OCI-LY7 (cell line): ENCODE measurements around the gene CXCL11. TPM values are rescaled to one million over a fixed set of nuclear protein-coding genes. Genes with fewer than 3 reads are reported as not detected.

Source experiments
- BruUV-seq: library from RNA; stranded (reverse); fragments of 400-500 nt; replicated peaks from 2 replicates; lab custom pipeline; 2021; lab: Mats Ljungman, UMichigan
- CTCF ChIA-PET: fragments of 300-600 bp; sonication (Branson Sonifier 250); formaldehyde crosslinking; loops from one replicate; lab custom pipeline; 2022; ENCODE audit warnings: antibody characterized with exemption; ENCODE audit not compliant: unreplicated experiment; lab: Charles Lee
- POLR2A ChIA-PET: fragments of 300-600 bp; sonication (Branson Sonifier 250); formaldehyde crosslinking; loops from one replicate; lab custom pipeline; 2022; ENCODE audit warnings: antibody characterized with exemption; lab: Charles Lee
- DNase-seq: peaks from one replicate; pipeline ENCODE4 v3.0.0-alpha.2; 2015; ENCODE audit warnings: low spot score
- H2AFZ ChIP-seq: fragments of 200-600 bp; sonication (generic), shearing (Covaris generic); 2 replicates; pipeline ENCODE4 v1.6.1; 2014; ENCODE audit warnings: mild to moderate bottlenecking, antibody characterized with exemption, low read length, moderate library complexity
- H3K27ac ChIP-seq: fragments of 200-600 bp; sonication (generic); 2 replicates; pipeline ENCODE4 v1.5.1; 2014; ENCODE audit warnings: mixed run types, low read depth, mild to moderate bottlenecking, moderate library complexity, low read length, inconsistent platforms; ENCODE audit not compliant: poor library complexity, severe bottlenecking
- H3K36me3 ChIP-seq: fragments of 200-600 bp; sonication (generic); 2 replicates; pipeline ENCODE4 v1.6.1; 2014; ENCODE audit warnings: mild to moderate bottlenecking, antibody characterized with exemption, low read length, moderate library complexity, mixed read lengths; ENCODE audit not compliant: insufficient read depth
- H3K4me1 ChIP-seq: fragments of 200-600 bp; sonication (generic); 2 replicates; pipeline ENCODE4 v1.5.1; 2014; ENCODE audit warnings: mild to moderate bottlenecking, low read length; ENCODE audit not compliant: insufficient read depth, poor library complexity, severe bottlenecking
- H3K4me2 ChIP-seq: fragments of 200-600 bp; sonication (generic); 2 replicates; pipeline ENCODE4 v1.6.1; 2014; ENCODE audit warnings: mild to moderate bottlenecking, low read length
- H3K4me3 ChIP-seq: fragments of 200-600 bp; sonication (generic); 2 replicates; pipeline ENCODE4 v1.5.1; 2014; ENCODE audit warnings: mild to moderate bottlenecking, low read depth, low read length; ENCODE audit not compliant: poor library complexity, severe bottlenecking
- H3K79me2 ChIP-seq: fragments of 200-600 bp; sonication (generic); 2 replicates; pipeline ENCODE4 v1.6.1; 2016; ENCODE audit warnings: low read depth, mild to moderate bottlenecking, low read length, moderate library complexity, mixed read lengths; ENCODE audit not compliant: insufficient read depth
- H3K9me2 ChIP-seq: fragments of 200-600 bp; sonication (generic); 2 replicates; pipeline ENCODE4 v1.6.1; 2016; ENCODE audit warnings: mild to moderate bottlenecking, low read length, mixed read lengths; ENCODE audit not compliant: insufficient read depth
- H3K9me3 ChIP-seq: fragments of 200-600 bp; sonication (generic); 2 replicates; pipeline ENCODE4 v1.6.1; 2014; ENCODE audit warnings: mild to moderate bottlenecking, mixed run types, low read length, mixed read lengths
- H4K20me1 ChIP-seq: fragments of 200-600 bp; sonication (generic); 2 replicates; pipeline ENCODE4 v1.6.1; 2014; ENCODE audit warnings: mild to moderate bottlenecking, antibody characterized with exemption, low read length, moderate library complexity, mixed read lengths; ENCODE audit not compliant: insufficient read depth
- CTCF ChIP-seq: fragments of 200-600 bp; sonication (generic); conservative IDR thresholded peaks from 2 replicates; pipeline ENCODE4 v1.5.1; 2014; ENCODE audit warnings: mild to moderate bottlenecking, antibody characterized with exemption, low read length, moderate library complexity, mixed read lengths
- EZH2phosphoT487 ChIP-seq: fragments of 200-600 bp; sonication (generic); IDR thresholded peaks from 2 replicates; pipeline ENCODE4 v1.6.1; 2018; ENCODE audit warnings: low read depth, borderline replicate concordance, mild to moderate bottlenecking, mixed run types, antibody characterized with exemption, low read length, moderate library complexity, mixed read lengths
- intact Hi-C: fragments of 100-400 bp; cut with micrococcal nuclease; formaldehyde crosslinking; loops from one replicate; pipeline ENCODE4 v1.10.0; 2022; ENCODE audit not compliant: unreplicated experiment
- total RNA-seq, 2 experiments: library from RNA; depleted of rRNA in 1 of 2; stranded (reverse); fragments of >200 nt in 1 of 2; shearing (Covaris generic) in 1 of 2; gene quantifications; 2 replicates each; pipeline ENCODE4 v1.2.3, GENCODE V29; 2014 to 2022

CXCL11 gene
- total RNA-seq, 2 experiments from 2014 or later: 0.40 TPM; not detected in 1

DNA sequence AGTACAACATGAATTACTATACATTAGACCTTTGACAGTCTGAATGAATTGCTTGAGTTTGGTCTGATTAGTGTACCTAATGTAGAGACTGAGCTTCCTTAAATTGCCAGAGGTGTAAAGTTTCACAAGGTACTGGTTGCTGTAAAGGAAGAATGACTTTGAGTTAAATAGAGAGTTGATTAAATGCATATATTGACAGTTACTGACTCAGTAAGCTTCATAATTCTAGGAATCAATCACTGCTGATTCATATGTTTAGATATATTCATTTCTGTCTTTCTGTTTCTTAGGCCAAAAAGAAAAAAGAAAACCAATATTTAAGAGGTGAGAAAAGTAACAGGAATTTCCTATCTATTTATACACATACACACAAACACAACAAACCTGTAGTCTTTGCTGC lies 22.4 kb upstream of the CXCL11 start:
- H3K9me2 ChIP-seq: no peaks in the 10 kb centered on the region
- intact Hi-C loops: no loop called here
- no peak overlapping the region for H3K4me3 ChIP-seq
- H3K79me2 ChIP-seq: no peaks in the 10 kb centered on the region
- no peak for TF ChIP-seq EZH2phosphoT487
- TF ChIP-seq CTCF: no peak
- no peak for DNase-seq
- H4K20me1 ChIP-seq: no peaks in the 10 kb centered on the region
- H3K4me2 ChIP-seq: no peak overlapping the region
- no peak overlapping the region for H2AFZ ChIP-seq
- ChIA-PET CTCF (interaction anchor here (1.1 kb wide), 1 partner anchor 163 kb away, joined by 3 read pairs; no protein-coding TSS in a partner anchor), POLR2A (interaction anchor here (0.7 to 1.5 kb wide), 5 partner anchors 17 to 1567 kb away, joined by 3 read pairs; no protein-coding TSS in a partner anchor)
- no peaks in the 10 kb centered on the region for H3K36me3 ChIP-seq
- no peaks in the 10 kb centered on the region for H3K4me1 ChIP-seq
- BruUV-seq: no TSS peak
- no peaks in the 10 kb centered on the region for H3K9me3 ChIP-seq
- no peak overlapping the region for H3K27ac ChIP-seq

GRCh38 chr4:76055421-76055820 lies 19.6 kb upstream of the CXCL11 start:
- DNase-seq: no peak
- POLR2A ChIA-PET: interaction anchor here (0.6 kb wide), 1 partner anchor 18 kb away, joined by 4 read pairs; no protein-coding TSS in a partner anchor
- TF ChIP-seq CTCF: no peak

DNA sequence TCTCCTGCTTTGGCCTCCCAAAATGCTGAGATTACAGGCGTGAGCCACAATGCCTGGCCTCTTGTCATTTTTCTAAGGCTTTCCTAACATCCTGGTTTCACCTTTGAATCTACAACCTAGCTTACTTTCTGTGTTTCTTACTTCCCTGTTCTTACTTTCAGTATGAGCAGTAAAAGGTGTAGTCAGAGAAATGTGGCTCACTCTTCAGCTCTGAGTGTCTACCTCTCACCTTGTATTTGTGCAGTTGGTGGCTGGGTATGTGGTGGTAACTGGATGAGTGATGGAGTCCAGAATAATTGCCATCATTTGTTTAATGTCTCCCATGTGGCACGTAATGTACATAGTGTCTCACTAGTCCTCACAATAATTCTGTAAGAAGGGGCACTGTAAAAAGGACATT lies 19.1 kb upstream of the CXCL11 start:
- H3K79me2 ChIP-seq: no peaks in the 10 kb centered on the region
- H3K4me3 ChIP-seq: no peak overlapping the region
- H3K4me2 ChIP-seq: no peak overlapping the region
- no peaks in the 10 kb centered on the region for H3K9me2 ChIP-seq
- TF ChIP-seq EZH2phosphoT487 (no peak), CTCF (no peak)
- intact Hi-C loops: no loop called here
- no peaks in the 10 kb centered on the region for H3K4me1 ChIP-seq
- H3K9me3 ChIP-seq: no peaks in the 10 kb centered on the region
- H4K20me1 ChIP-seq: no peaks in the 10 kb centered on the region
- H3K27ac ChIP-seq: no peak overlapping the region
- no peak overlapping the region; the same call in 1 of the 2 replicates for H2AFZ ChIP-seq
- peak; percentile 6 for DNase-seq
- CTCF ChIA-PET: no interaction called here
- BruUV-seq: no TSS peak
- POLR2A ChIA-PET: interaction anchor here (0.6 to 0.8 kb wide), 3 partner anchors 18 to 153 kb away, joined by 3 to 4 read pairs (median 4); partner anchors contain the start of gene CXCL11
- no peaks in the 10 kb centered on the region for H3K36me3 ChIP-seq

More at GRCh38 chr4:76055421-76055820, 19.6 kb upstream of the CXCL11 start:
- CTCF ChIA-PET: no interaction called here
- Histone ChIP-seq H3K4me2 (no peak overlapping the region), H3K27ac (no peak overlapping the region), H3K9me3 (no peaks in the 10 kb centered on the region), H4K20me1 (no peaks in the 10 kb centered on the region), H3K4me3 (no peak overlapping the region), H3K36me3 (no peaks in the 10 kb centered on the region), H2AFZ (no peak overlapping the region; the same call in 1 of the 2 replicates), H3K4me1 (no peaks in the 10 kb centered on the region), H3K79me2 (no peaks in the 10 kb centered on the region), H3K9me2 (no peaks in the 10 kb centered on the region)
- intact Hi-C loops: no loop called here
- no TSS peak for BruUV-seq
